DOHH2 (cell line): Measurements from ENCODE around the gene DENND6A.
"Not testable (repeated sequence)": the region's sequence is repeated elsewhere in the genome, so short reads cannot be mapped to it uniquely, and the experiment has no call there.

Experiments used
- EZH2phosphoT487 ChIP-seq: fragments of 200-600 bp; sonication (generic); IDR thresholded peaks from 2 replicates; pipeline ENCODE4 v1.6.1; 2017; ENCODE audit warnings: borderline replicate concordance, mild to moderate bottlenecking, antibody characterized with exemption, low read length, moderate library complexity, mixed read lengths
- TF ChIP-seq, protein P1 (sequence below): fragments of 200-600 bp; sonication (generic); IDR thresholded peaks from one replicate; pipeline ENCODE4 v1.5.1; 2014; ENCODE audit warnings: antibody characterized with exemption, mild to moderate bottlenecking, low read depth, low read length; ENCODE audit not compliant: poor library complexity, severe bottlenecking

DNA sequence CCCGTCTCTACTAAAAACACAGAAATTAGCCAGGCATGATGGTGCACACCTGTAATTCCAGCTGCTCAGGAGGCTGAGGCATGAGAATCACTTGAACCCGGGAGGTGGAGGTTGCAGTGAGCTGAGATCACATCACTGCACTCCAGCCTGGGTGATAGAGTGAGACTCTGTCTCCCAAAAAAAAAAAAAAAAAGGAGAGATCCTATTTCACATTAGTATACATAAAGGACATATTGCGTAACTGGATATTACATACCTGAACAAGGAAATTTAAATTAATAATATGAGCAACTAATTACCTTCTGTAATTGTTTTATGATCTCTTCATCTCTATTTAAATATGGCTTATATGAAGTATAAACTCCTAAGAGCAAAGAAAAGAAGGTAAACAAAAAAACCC, 58.6 kb downstream of the DENND6A start:
- TF ChIP-seq, protein P1, sequence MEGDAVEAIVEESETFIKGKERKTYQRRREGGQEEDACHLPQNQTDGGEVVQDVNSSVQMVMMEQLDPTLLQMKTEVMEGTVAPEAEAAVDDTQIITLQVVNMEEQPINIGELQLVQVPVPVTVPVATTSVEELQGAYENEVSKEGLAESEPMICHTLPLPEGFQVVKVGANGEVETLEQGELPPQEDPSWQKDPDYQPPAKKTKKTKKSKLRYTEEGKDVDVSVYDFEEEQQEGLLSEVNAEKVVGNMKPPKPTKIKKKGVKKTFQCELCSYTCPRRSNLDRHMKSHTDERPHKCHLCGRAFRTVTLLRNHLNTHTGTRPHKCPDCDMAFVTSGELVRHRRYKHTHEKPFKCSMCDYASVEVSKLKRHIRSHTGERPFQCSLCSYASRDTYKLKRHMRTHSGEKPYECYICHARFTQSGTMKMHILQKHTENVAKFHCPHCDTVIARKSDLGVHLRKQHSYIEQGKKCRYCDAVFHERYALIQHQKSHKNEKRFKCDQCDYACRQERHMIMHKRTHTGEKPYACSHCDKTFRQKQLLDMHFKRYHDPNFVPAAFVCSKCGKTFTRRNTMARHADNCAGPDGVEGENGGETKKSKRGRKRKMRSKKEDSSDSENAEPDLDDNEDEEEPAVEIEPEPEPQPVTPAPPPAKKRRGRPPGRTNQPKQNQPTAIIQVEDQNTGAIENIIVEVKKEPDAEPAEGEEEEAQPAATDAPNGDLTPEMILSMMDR, result not testable (repeated sequence)
- TF ChIP-seq EZH2phosphoT487, result not testable (repeated sequence)
